ENCODE results near the gene KRT23. TPM values are rescaled to one million over a fixed set of nuclear protein-coding genes. Genes with fewer than 3 reads are reported as not detected.

KRT23 gene
- total and polyA plus RNA-seq, 10 of the 15 experiments (the other 5 are each of a cell fraction or from before 2014, with no cell fraction given), result not detected

DNA sequence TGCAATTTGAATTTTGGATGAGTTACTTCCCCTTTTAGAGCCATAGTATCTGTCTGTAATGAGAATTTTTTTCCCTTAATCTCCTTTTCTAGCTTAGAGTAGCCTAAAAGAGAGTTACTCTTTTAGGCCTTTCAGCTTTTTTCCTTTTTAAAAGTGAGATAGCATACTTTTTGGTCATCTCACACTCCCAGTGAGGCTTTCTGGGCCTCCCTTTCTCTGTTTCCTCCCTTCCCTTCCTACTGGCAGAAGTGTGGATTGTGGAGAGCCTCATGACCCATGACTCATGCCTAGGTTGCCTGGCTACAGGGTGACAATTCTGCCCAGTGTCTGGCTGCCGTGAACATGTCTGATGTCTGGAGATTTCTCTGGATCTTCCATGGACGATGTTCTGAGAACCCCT, 15.2 kb downstream of the KRT23 start (continued):
- TF ChIP-seq SREBF1 (IDR thresholded peaks at IDR 0.05; ENCODE audit: low read length), result no peak

DNA sequence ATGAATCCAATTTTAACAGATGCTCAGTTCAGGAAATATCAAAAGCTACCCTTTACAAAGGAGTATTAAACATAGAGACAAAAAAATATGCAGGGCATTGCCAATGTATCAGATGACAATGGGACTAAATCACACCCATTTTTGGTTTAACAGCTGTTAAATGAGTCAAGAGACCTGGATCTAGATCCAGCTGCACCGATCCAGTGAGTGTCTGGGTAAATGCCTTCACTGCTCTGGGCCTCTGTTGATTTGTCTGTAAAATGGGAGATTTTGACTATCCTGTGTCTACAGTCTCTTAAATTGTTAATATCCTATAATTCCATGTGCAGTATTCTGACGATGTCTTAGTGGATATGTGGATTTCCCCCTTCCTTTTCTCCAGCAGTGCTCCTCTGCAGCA, 16.4 kb downstream of the KRT23 start:
- peaks cover 0 to 2% of the 10 kb centered on the region in 2 experiments; a peak in 2 of 4 replicates for H3K27me3 ChIP-seq (replicated peaks in 1 of 2; ENCODE audit: control insufficient read depth in 2 of 2, insufficient read depth in 2 of 2, low read length in 1 of 2)
- H3K27ac ChIP-seq (ENCODE audit: control insufficient read depth, insufficient read depth), result no peak overlapping the region
- intact Hi-C loops (cut with micrococcal nuclease; ENCODE audit: unreplicated experiment), result no loop called here
- FAIRE-seq, result no peak
- no peaks in the 10 kb centered on the region for H3K9me3 ChIP-seq (replicated peaks; ENCODE audit: control insufficient read depth, insufficient read depth, low read length)
- no TSS peak for BruUV-seq (replicated peaks)
- no peak overlapping the region for H3K4me3 ChIP-seq
- ChIA-PET POLR2A (no interaction called here), SMC1A (ENCODE audit: uncharacterized antibody, unreplicated experiment) (no interaction called here), RAD21 (ENCODE audit: unreplicated experiment) (no interaction called here), CTCF (no interaction called here)
- no peaks in the 10 kb centered on the region for H4K20me1 ChIP-seq (ENCODE audit: control insufficient read depth, insufficient read depth)
- H3K4me1 ChIP-seq (ENCODE audit: control insufficient read depth, insufficient read depth, low read length), result peaks cover 5% of the 10 kb centered on the region; the same call in 1 of the 2 replicates
- H3K79me2 ChIP-seq (ENCODE audit: control insufficient read depth, insufficient read depth, low read length), result no peaks in the 10 kb centered on the region
- H3K36me3 ChIP-seq (ENCODE audit: control insufficient read depth in 2 of 2, insufficient read depth in 2 of 2, low read length in 1 of 2), result no peaks in the 10 kb centered on the region
- 17% methylated on average over 2 of the region's 2 CpGs for WGBS (ENCODE audit: insufficient coverage, insufficient replicate concordance, low lambda C conversion rate, missing lambda C conversion rate)
- in situ Hi-C loops (cut with MboI), result no loop called here
- no peak for ATAC-seq
- no peak for DNase-seq (ENCODE audit: low read depth, low spot score)
- H3K4me2 ChIP-seq (ENCODE audit: control insufficient read depth, insufficient read depth), result no peak overlapping the region
- H2AFZ ChIP-seq (ENCODE audit: control insufficient read depth, low read depth, low read length), result no peak overlapping the region
- H3K9ac ChIP-seq (ENCODE audit: control insufficient read depth, insufficient read depth, low read length), result no peak overlapping the region
- TF ChIP-seq, protein P1, sequence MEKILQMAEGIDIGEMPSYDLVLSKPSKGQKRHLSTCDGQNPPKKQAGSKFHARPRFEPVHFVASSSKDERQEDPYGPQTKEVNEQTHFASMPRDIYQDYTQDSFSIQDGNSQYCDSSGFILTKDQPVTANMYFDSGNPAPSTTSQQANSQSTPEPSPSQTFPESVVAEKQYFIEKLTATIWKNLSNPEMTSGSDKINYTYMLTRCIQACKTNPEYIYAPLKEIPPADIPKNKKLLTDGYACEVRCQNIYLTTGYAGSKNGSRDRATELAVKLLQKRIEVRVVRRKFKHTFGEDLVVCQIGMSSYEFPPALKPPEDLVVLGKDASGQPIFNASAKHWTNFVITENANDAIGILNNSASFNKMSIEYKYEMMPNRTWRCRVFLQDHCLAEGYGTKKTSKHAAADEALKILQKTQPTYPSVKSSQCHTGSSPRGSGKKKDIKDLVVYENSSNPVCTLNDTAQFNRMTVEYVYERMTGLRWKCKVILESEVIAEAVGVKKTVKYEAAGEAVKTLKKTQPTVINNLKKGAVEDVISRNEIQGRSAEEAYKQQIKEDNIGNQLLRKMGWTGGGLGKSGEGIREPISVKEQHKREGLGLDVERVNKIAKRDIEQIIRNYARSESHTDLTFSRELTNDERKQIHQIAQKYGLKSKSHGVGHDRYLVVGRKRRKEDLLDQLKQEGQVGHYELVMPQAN (conservative IDR thresholded peaks at IDR 0.05), result no peak
- no peak for TF ChIP-seq POLR2AphosphoS2 (IDR thresholded peaks at IDR 0.05; ENCODE audit: low read depth, low read length)
- no peak for TF ChIP-seq PAX5 (IDR thresholded peaks at IDR 0.05; ENCODE audit: borderline replicate concordance, low read depth, low read length)
- TF ChIP-seq, protein P2, sequence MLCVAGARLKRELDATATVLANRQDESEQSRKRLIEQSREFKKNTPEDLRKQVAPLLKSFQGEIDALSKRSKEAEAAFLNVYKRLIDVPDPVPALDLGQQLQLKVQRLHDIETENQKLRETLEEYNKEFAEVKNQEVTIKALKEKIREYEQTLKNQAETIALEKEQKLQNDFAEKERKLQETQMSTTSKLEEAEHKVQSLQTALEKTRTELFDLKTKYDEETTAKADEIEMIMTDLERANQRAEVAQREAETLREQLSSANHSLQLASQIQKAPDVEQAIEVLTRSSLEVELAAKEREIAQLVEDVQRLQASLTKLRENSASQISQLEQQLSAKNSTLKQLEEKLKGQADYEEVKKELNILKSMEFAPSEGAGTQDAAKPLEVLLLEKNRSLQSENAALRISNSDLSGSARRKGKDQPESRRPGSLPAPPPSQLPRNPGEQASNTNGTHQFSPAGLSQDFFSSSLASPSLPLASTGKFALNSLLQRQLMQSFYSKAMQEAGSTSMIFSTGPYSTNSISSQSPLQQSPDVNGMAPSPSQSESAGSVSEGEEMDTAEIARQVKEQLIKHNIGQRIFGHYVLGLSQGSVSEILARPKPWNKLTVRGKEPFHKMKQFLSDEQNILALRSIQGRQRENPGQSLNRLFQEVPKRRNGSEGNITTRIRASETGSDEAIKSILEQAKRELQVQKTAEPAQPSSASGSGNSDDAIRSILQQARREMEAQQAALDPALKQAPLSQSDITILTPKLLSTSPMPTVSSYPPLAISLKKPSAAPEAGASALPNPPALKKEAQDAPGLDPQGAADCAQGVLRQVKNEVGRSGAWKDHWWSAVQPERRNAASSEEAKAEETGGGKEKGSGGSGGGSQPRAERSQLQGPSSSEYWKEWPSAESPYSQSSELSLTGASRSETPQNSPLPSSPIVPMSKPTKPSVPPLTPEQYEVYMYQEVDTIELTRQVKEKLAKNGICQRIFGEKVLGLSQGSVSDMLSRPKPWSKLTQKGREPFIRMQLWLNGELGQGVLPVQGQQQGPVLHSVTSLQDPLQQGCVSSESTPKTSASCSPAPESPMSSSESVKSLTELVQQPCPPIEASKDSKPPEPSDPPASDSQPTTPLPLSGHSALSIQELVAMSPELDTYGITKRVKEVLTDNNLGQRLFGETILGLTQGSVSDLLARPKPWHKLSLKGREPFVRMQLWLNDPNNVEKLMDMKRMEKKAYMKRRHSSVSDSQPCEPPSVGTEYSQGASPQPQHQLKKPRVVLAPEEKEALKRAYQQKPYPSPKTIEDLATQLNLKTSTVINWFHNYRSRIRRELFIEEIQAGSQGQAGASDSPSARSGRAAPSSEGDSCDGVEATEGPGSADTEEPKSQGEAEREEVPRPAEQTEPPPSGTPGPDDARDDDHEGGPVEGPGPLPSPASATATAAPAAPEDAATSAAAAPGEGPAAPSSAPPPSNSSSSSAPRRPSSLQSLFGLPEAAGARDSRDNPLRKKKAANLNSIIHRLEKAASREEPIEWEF (IDR thresholded peaks at IDR 0.05; ENCODE audit: insufficient replicate concordance, low read depth, low read length), result no peak
- no peak for TF ChIP-seq ZNF207 (IDR thresholded peaks at IDR 0.05; ENCODE audit: borderline replicate concordance)
- TF ChIP-seq CBFB (IDR thresholded peaks at IDR 0.05; ENCODE audit: low read depth), result no peak
- TF ChIP-seq CBX3 (IDR thresholded peaks at IDR 0.05; ENCODE audit: borderline replicate concordance, low read depth), result no peak
- TF ChIP-seq, protein P3, sequence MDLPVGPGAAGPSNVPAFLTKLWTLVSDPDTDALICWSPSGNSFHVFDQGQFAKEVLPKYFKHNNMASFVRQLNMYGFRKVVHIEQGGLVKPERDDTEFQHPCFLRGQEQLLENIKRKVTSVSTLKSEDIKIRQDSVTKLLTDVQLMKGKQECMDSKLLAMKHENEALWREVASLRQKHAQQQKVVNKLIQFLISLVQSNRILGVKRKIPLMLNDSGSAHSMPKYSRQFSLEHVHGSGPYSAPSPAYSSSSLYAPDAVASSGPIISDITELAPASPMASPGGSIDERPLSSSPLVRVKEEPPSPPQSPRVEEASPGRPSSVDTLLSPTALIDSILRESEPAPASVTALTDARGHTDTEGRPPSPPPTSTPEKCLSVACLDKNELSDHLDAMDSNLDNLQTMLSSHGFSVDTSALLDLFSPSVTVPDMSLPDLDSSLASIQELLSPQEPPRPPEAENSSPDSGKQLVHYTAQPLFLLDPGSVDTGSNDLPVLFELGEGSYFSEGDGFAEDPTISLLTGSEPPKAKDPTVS (IDR thresholded peaks at IDR 0.05; ENCODE audit: low read depth, low read length), result no peak
- TF ChIP-seq ASH2L (IDR thresholded peaks at IDR 0.05; ENCODE audit: borderline replicate concordance, low read depth), result no peak
- no peak for TF ChIP-seq TARDBP (IDR thresholded peaks at IDR 0.05; ENCODE audit: borderline replicate concordance)
- TF ChIP-seq, protein P4, sequence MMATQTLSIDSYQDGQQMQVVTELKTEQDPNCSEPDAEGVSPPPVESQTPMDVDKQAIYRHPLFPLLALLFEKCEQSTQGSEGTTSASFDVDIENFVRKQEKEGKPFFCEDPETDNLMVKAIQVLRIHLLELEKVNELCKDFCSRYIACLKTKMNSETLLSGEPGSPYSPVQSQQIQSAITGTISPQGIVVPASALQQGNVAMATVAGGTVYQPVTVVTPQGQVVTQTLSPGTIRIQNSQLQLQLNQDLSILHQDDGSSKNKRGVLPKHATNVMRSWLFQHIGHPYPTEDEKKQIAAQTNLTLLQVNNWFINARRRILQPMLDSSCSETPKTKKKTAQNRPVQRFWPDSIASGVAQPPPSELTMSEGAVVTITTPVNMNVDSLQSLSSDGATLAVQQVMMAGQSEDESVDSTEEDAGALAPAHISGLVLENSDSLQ (IDR thresholded peaks at IDR 0.05), result no peak
- no peak for TF ChIP-seq BRCA1 (IDR thresholded peaks at IDR 0.05; ENCODE audit: low read depth, low read length)
- no peak for TF ChIP-seq WRNIP1 (IDR thresholded peaks at IDR 0.05; ENCODE audit: borderline replicate concordance, low read depth, low read length)

Data from GM12878 (cell line).